ENCODE data around the gene BPIFB3. TPM values are rescaled to one million over a fixed set of nuclear protein-coding genes. Genes with fewer than 3 reads are reported as not detected.

BPIFB3 gene
- total and polyA plus RNA-seq, 9 of the 15 experiments (the other 6 are each of a cell fraction or from before 2014, with no cell fraction given): not detected

- TF ChIP-seq ZNF583 (CRISPR knock-in tag; IDR thresholded peaks at IDR 0.05) (no peak), THAP12 (CRISPR knock-in tag; IDR thresholded peaks at IDR 0.05) (no peak), ZNF830 (CRISPR knock-in tag; IDR thresholded peaks at IDR 0.05) (no peak), POLR2AphosphoS2 (IDR thresholded peaks at IDR 0.05; ENCODE audit: low read length) (no peak), ZNF318 (IDR thresholded peaks at IDR 0.05; ENCODE audit: borderline replicate concordance in 1 of 2, low read depth in 1 of 2) (no peak), ZNF165 (CRISPR knock-in tag; IDR thresholded peaks at IDR 0.05; ENCODE audit: borderline replicate concordance) (no peak)
Measured at GRCh38 chr20:33012327-33013189, 41.1 kb upstream of the BPIFB3 start (continued).
